Measurements from ENCODE around the gene CLBA1.
A peak's percentile ranks its signal among the peaks of the same experiment; 100 is the strongest.

The CLBA1 gene

GRCh38 chr14:105006831-105007592 is 21.4 kb downstream of the CLBA1 start:
- DNase-seq, result no peak

GRCh38 chr14:105007593-105008264 is 22.1 kb downstream of the CLBA1 start:
- DNase-seq, result no peak

GRCh38 chr14:105010106-105010505 is 24.5 kb downstream of the CLBA1 start:
- no peak for DNase-seq

- DNase-seq, result no peak
These were observed 25.3 kb downstream of the CLBA1 start for GRCh38 chr14:105010891-105011291.

GRCh38 chr14:105011312-105011990 is 25.9 kb downstream of the CLBA1 start:
- no peak for DNase-seq

GRCh38 chr14:105012171-105012985 is 26.8 kb downstream of the CLBA1 start:
- no peak for DNase-seq

- DNase-seq, result no peak
These were observed 27.7 kb downstream of the CLBA1 start for GRCh38 chr14:105013150-105013785.

GRCh38 chr14:105014032-105014431 is 28.4 kb downstream of the CLBA1 start:
- no peak for DNase-seq

- DNase-seq, result no peak
These were observed 29.0 kb downstream of the CLBA1 start for GRCh38 chr14:105014631-105015030.

- DNase-seq, result no peak
These were observed 29.7 kb downstream of the CLBA1 start for GRCh38 chr14:105015242-105015641.

- no peak for DNase-seq
These were observed 30.3 kb downstream of the CLBA1 start for GRCh38 chr14:105015905-105016304.

- no peak for DNase-seq
These were observed 32.8 kb downstream of the CLBA1 start for GRCh38 chr14:105018414-105018813.

- peak in 3 of 4 experiments; percentile 14 to 42 (median 34) for DNase-seq
These were observed 34.5 kb downstream of the CLBA1 start for GRCh38 chr14:105019861-105020814.

- peak; percentile 93 to 99 (median 98) for DNase-seq
These were observed 35.4 kb downstream of the CLBA1 start, which contains the start of gene CDCA4 for GRCh38 chr14:105020815-105021655. CDCA4 (minus strand) TSS chr14:105021083; CDS start chr14:105011929, 9,154 bp downstream.

GRCh38 chr14:105021656-105022275 is 36.2 kb downstream of the CLBA1 start:
- DNase-seq, result no peak

- no peak for DNase-seq
These were observed 36.7 kb downstream of the CLBA1 start for GRCh38 chr14:105022276-105022670.

- no peak for DNase-seq
These were observed 37.6 kb downstream of the CLBA1 start for GRCh38 chr14:105023144-105023543.

- DNase-seq, result no peak
These were observed 38.3 kb downstream of the CLBA1 start for GRCh38 chr14:105023791-105024480.

GRCh38 chr14:105025429-105025828 is 39.8 kb downstream of the CLBA1 start:
- DNase-seq, result no peak
